MM.1S (cell line): ENCODE measurements around the gene CBL.

Experiments
- CTCF ChIP-seq: fragments of 300-600 bp; sonication (generic); IDR thresholded peaks from 2 replicates; pipeline ENCODE4 v1.5.1; 2016; ENCODE audit warnings: antibody characterized with exemption, low read length, mixed read lengths
- EZH2phosphoT487 ChIP-seq: fragments of 300-600 bp; sonication (generic); IDR thresholded peaks from 2 replicates; pipeline ENCODE4 v1.6.1; 2018; ENCODE audit warnings: antibody characterized with exemption, low read length

GRCh38 chr11:119254239-119254638, 48.1 kb downstream of the CBL start:
- no peak for TF ChIP-seq CTCF
- TF ChIP-seq EZH2phosphoT487 = no peak
